DOHH2 (cell line): ENCODE measurements around the gene ZNF773.

ENCODE experiments used
- EZH2phosphoT487 ChIP-seq: fragments of 200-600 bp; sonication (generic); IDR thresholded peaks from 2 replicates; pipeline ENCODE4 v1.6.1; 2017; ENCODE audit warnings: borderline replicate concordance, mild to moderate bottlenecking, antibody characterized with exemption, low read length, moderate library complexity, mixed read lengths
- TF ChIP-seq, protein P1 (sequence below): fragments of 200-600 bp; sonication (generic); IDR thresholded peaks from one replicate; pipeline ENCODE4 v1.5.1; 2014; ENCODE audit warnings: antibody characterized with exemption, mild to moderate bottlenecking, low read depth, low read length; ENCODE audit not compliant: poor library complexity, severe bottlenecking

GRCh38 chr19:57506163-57506562 is 6.4 kb downstream of the ZNF773 start:
- TF ChIP-seq, protein P1, sequence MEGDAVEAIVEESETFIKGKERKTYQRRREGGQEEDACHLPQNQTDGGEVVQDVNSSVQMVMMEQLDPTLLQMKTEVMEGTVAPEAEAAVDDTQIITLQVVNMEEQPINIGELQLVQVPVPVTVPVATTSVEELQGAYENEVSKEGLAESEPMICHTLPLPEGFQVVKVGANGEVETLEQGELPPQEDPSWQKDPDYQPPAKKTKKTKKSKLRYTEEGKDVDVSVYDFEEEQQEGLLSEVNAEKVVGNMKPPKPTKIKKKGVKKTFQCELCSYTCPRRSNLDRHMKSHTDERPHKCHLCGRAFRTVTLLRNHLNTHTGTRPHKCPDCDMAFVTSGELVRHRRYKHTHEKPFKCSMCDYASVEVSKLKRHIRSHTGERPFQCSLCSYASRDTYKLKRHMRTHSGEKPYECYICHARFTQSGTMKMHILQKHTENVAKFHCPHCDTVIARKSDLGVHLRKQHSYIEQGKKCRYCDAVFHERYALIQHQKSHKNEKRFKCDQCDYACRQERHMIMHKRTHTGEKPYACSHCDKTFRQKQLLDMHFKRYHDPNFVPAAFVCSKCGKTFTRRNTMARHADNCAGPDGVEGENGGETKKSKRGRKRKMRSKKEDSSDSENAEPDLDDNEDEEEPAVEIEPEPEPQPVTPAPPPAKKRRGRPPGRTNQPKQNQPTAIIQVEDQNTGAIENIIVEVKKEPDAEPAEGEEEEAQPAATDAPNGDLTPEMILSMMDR = no peak
- TF ChIP-seq EZH2phosphoT487 = no peak
